H1 (cell line): ENCODE measurements around the gene EIF4EBP2. TPM values are rescaled to one million over a fixed set of nuclear protein-coding genes. Genes with fewer than 3 reads are reported as not detected.

Source experiments
- NANOG ChIP-seq: IDR thresholded peaks from 2 replicates; pipeline ENCODE4 v1.6.1; 2011; ENCODE audit warnings: low read length, low read depth, mild to moderate bottlenecking, inconsistent platforms; ENCODE audit not compliant: insufficient read depth, poor library complexity, severe bottlenecking
- polyA plus RNA-seq, 7 experiments: library from polyadenylated mRNA; depleted of rRNA in 3 of 7; stranded (reverse) in 5 of 7; unstranded in 2 of 7; fragments of >200 nt in 5 of 7; fragments of 200-250 nt in 2 of 7; gene quantifications; 1 replicate in 5 of 7; 2 replicates in 1 of 7; 4 replicates in 1 of 7; pipeline versions ENCODE4 v1.2.1 to v1.2.3, GENCODE V29; 2011 to 2013; ENCODE audit warnings: missing spikeins in 2 of 7, mixed read lengths in 2 of 7
- total RNA-seq: library from RNA; stranded (reverse); fragmentation: NEBNext Ultra II Directional; extraction: Animal tissue kit (Norgen Biotek cat#: 25700); gene quantifications from 2 replicates; pipeline ENCODE4 v1.2.1, GENCODE V29; 2021

EIF4EBP2 gene
- total and polyA plus RNA-seq, 2 of the 8 experiments (the other 6 are each of a cell fraction or from before 2014, with no cell fraction given) = 55.3 to 144 TPM

- no peak for TF ChIP-seq NANOG
Observed at GRCh38 chr10:70381471-70382421, 22.2 kb upstream of the EIF4EBP2 start (continued).
